ENCODE data around the gene GRID1. TPM values are rescaled to one million over a fixed set of nuclear protein-coding genes. Genes with fewer than 3 reads are reported as not detected.

The GRID1 gene
- total and polyA plus RNA-seq, 2 donors: 2.4 to 3.9 TPM

DNA sequence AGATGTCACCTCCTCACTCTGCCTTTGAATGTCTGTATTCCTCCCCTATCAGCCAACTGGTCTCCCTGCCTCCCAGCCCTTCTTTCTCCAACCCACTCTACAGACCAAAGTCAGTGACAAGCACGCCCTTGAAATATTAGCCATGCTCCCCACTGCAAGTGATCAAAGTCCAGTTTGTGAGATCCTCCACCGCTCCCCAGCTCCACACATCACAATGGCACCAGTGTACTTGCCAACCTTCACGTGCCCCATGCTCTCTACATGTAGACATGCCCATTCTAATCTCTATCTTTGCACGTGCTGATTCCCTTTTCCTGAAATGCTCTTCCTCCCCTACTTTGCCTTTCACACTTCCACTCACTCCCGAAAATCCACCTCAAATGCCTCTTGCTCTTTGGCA lies 150.9 kb downstream of the GRID1 start:
- Histone ChIP-seq H3K4me1 (ENCODE audit: insufficient read depth) (no peaks in the 10 kb centered on the region), H3K27ac (ENCODE audit: low read depth) (no peak overlapping the region), H3K36me3 (ENCODE audit: insufficient read depth) (no peaks in the 10 kb centered on the region), H3K4me3 (ENCODE audit: low read depth, low read length) (no peak overlapping the region)
- DNase-seq (ENCODE audit: extremely low spot score): no peak
- WGBS: 71% methylated on average over 5 of the region's 5 CpGs

DNA sequence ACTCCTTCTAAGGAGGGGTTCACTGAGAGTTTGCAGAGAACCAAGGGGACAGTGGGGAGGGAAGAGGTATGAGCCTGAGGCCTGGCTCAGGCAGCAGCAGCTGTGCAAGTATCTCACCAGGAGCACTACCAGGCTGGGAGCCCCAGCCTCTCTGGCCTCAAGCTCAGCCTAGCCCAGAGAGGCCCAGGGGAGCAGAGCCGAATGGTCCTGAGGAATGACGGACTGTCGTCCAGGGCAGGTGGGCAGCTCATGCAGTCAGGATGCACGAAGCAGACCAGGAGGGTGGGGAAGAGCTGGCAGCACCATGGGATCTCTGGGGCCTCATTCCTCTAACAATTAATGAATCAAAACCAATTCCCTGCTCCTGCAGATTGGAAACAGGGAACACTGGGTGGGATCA lies 151.5 kb downstream of the GRID1 start:
- Histone ChIP-seq H3K4me3 (ENCODE audit: low read depth, low read length) (no peak overlapping the region), H3K4me1 (ENCODE audit: insufficient read depth) (no peaks in the 10 kb centered on the region), H3K27ac (ENCODE audit: low read depth) (no peak overlapping the region), H3K36me3 (ENCODE audit: insufficient read depth) (no peaks in the 10 kb centered on the region)
- DNase-seq (ENCODE audit: extremely low spot score): no peak
- WGBS: 71% methylated on average over 4 of the region's 4 CpGs

DNA sequence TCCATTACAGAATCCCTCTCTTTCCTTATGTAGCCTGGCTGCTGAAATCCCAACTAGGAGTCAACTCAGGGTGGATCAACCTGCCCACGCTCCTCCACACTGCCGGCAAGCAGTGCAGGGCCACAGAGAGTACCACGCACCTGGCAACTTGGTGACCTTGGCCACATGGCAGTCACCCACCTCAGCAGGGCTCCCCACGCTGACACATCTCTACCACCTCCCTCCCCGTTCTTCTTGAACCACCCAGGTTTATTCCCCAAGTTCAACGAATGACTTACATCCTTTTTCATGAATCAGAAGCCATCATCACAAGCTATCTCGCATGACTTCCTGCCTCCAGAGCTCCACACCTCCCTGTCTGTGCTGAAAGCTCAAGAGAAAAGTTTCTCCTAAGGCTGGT lies 153.4 kb downstream of the GRID1 start:
- Histone ChIP-seq H3K4me3 (ENCODE audit: low read depth, low read length) (no peak overlapping the region), H3K4me1 (ENCODE audit: insufficient read depth) (no peaks in the 10 kb centered on the region), H3K36me3 (ENCODE audit: insufficient read depth) (no peaks in the 10 kb centered on the region), H3K27ac (ENCODE audit: low read depth) (no peak overlapping the region)
- no peak for DNase-seq (ENCODE audit: extremely low spot score)
- WGBS: 86% methylated on average over 7 of the region's 7 CpGs

DNA sequence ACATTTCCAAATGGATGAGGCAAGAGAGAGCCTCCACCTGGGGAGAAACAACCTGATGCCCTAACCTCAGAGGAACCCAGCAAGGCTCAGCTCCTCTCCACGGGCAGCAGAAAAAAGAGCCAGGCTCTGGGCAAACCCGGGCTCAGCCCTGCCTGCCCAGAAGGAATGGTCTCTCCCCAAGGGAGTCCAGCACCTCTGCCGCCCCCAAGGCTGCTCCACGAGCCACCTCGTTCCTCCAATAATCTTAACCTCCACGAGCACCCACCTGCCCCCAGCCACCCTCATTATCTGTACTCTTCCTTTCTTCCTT lies 154.2 kb downstream of the GRID1 start:
- no peak for DNase-seq (ENCODE audit: extremely low spot score)
- Histone ChIP-seq H3K36me3 (ENCODE audit: insufficient read depth) (no peaks in the 10 kb centered on the region), H3K4me1 (ENCODE audit: insufficient read depth) (no peaks in the 10 kb centered on the region), H3K27ac (ENCODE audit: low read depth) (no peak overlapping the region), H3K4me3 (ENCODE audit: low read depth, low read length) (no peak overlapping the region)
- 64% methylated on average over 6 of the region's 6 CpGs for WGBS

DNA sequence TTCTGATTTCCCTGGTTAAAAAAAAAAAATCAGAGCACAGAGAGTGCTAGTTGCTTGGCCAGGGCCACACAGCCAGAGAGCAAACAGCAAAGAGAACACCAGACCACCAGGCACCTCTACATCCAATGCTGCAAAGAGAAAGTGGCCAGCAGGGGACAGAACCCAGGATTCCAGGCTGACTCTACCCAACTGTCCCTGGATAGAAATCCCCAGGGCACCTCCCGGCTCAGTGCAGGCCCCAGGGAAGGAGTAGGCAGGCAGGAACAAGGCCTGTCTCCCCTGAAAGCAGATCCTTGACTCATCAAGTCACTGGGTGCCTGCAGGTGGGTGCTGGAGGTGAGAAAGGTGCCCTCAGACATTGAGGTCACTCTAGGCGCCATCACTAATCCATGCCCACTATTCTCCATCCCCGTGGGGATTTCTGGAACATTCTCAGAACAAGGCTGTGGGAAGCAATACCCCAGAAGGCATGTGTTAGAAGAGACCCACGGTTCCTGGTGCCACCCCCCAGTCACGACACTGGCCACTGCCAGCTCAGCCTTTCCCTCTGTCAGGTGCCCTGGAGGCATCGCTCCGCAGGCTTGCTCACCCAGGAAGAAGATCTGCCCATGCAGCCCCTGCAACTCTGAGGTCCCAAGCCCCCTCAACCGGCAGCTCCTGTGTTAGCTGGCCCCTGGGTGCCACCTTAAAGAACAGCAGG lies 154.8 kb downstream of the GRID1 start:
- Histone ChIP-seq H3K4me1 (ENCODE audit: insufficient read depth) (no peaks in the 10 kb centered on the region), H3K27ac (ENCODE audit: low read depth) (no peak overlapping the region), H3K36me3 (ENCODE audit: insufficient read depth) (no peaks in the 10 kb centered on the region), H3K4me3 (ENCODE audit: low read depth, low read length) (no peak overlapping the region)
- WGBS: 73% methylated on average over 8 of the region's 8 CpGs
- no peak for DNase-seq (ENCODE audit: extremely low spot score)

DNA sequence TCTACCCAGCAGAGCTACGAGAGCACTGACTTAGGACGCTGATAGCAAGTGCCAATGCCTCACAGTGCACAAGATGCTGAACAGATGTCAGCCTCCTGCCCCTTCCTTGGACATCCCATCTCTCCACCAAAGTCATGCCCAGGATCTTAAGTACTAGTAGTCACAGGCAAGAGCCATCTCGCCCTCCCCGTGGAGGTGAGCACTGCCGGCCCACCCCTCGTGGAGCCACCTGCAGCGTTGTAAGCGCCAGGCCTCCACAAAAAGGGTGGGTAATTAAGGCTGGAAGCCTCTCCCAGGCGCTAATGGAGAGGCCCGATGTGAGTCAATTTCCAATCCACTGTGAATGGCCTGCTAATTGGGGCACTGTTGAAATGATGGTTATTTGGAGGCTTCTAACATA lies 156.2 kb downstream of the GRID1 start:
- no peak for DNase-seq (ENCODE audit: extremely low spot score)
- Histone ChIP-seq H3K27ac (ENCODE audit: low read depth) (no peak overlapping the region), H3K4me3 (ENCODE audit: low read depth, low read length) (no peak overlapping the region), H3K36me3 (ENCODE audit: insufficient read depth) (no peaks in the 10 kb centered on the region), H3K4me1 (ENCODE audit: insufficient read depth) (no peaks in the 10 kb centered on the region)
- 58% methylated on average over 10 of the region's 10 CpGs for WGBS

DNA sequence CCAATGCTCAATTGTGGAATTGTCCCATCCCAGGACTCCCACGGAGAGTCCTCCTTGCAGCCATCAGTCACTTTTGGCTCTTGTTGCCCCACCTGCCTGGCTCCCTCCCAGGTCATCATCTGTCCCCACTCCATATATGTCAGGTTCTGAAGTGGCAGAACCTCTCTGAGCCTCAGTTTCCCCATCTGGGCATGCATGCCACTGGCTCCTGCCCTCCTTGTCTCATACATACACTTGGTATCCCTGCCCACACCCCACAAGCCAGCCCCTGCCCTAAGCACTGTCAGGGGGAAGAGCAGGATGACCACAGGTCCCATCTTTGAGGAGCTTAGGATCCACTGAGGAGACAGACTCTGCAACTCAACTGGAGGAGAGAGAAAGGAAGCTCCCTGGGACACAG lies 156.9 kb downstream of the GRID1 start:
- H3K36me3 ChIP-seq (ENCODE audit: insufficient read depth): no peaks in the 10 kb centered on the region
- 82% methylated on average over 1 of the region's 1 CpG for WGBS
- no peaks in the 10 kb centered on the region for H3K4me1 ChIP-seq (ENCODE audit: insufficient read depth)
- no peak overlapping the region for H3K27ac ChIP-seq (ENCODE audit: low read depth)
- H3K4me3 ChIP-seq (ENCODE audit: low read depth, low read length): no peak overlapping the region
- no peak for DNase-seq (ENCODE audit: extremely low spot score)

DNA sequence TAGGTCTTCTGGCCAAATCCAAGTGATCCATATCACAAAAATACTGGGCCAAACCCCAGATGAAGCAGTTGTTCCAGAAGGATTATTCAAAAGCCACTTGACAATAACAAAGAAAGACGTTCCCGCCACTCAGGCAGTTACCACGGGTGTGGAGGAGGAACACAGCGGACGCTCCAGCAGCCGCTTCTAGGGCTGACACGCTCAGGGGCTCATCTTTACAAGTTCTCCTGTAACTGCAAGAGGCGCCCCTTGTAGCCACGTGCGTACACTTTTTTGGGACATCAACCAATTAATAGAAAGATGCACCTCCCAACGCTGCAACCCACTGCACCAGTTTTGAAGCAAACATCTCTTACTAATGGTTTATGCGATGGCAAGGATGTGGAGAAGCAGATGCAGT lies 159.4 kb downstream of the GRID1 start:
- H3K27ac ChIP-seq (ENCODE audit: low read depth): no peak overlapping the region
- DNase-seq (ENCODE audit: extremely low spot score): no peak
- no peaks in the 10 kb centered on the region for H3K36me3 ChIP-seq (ENCODE audit: insufficient read depth)
- H3K4me3 ChIP-seq (ENCODE audit: low read depth, low read length): no peak overlapping the region
- WGBS: 85% methylated on average over 12 of the region's 12 CpGs
- H3K4me1 ChIP-seq (ENCODE audit: insufficient read depth): no peaks in the 10 kb centered on the region

DNA sequence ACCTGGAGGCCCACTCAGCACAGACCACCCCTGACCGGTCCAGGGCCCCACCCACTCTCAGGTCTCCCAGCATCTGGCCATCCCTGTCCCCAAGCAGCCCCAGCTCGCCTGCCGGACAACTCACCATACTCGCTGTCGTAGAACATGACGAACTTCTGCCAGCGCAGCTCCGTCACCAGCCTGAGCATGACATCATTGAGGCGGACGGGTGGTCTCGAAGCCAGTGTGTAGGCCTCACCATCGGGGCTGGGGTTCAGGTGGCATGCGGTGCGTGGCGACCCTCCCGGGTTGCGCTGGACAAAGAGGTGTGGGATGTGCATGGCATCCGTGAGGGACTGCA lies 160.4 kb downstream of the GRID1 start:
- DNase-seq (ENCODE audit: extremely low spot score): no peak
- Histone ChIP-seq H3K36me3 (ENCODE audit: insufficient read depth) (no peaks in the 10 kb centered on the region), H3K4me1 (ENCODE audit: insufficient read depth) (no peaks in the 10 kb centered on the region), H3K4me3 (ENCODE audit: low read depth, low read length) (no peak overlapping the region), H3K27ac (ENCODE audit: low read depth) (no peak overlapping the region)
- WGBS: 94% methylated on average over 18 of the region's 18 CpGs

DNA sequence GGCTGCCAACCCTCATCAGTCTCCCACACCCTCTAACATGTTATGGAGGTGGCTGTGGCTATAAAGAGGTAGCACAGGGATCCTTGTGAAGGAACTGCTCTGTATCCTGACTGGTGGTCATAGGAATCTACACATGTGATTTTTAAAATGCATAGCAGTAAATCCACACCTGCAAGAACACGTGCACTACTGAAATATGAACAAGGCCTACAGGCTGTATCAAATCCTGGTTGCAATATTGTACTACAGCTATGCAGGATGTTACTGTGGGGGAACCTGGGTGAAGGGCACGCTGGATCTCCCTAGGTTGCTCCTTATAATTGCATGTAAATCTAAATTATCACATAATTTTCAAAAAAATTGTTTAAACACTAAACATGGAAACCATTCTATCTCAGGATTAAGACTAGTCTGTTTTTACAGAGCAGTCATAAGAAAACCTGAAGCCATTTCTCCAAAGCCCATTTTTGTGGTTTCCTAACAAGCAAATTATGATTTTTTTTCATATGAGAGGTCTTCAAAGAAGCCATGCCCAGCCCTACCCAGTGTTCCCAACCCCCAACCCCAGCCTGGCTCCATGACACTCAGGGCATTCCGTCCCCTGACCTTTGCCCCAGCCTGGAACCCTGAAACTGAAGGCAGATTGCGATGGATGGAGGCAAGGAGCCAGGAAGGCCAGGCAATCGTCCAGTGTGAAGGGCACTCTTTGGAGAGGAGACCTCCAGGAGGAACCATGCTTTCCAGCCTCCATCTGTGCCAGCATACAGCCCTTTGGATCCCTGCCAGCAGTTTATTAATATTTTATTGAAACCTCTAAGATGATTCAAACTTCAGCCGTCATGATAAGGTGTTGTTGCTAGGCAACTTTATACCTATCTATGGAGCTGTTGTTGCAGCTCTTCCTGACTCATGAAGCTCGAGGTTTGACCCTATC lies 161.0 kb downstream of the GRID1 start:
- no peaks in the 10 kb centered on the region for H3K36me3 ChIP-seq (ENCODE audit: insufficient read depth)
- no peak overlapping the region for H3K4me3 ChIP-seq (ENCODE audit: low read depth, low read length)
- no peaks in the 10 kb centered on the region for H3K4me1 ChIP-seq (ENCODE audit: insufficient read depth)
- no peak for DNase-seq (ENCODE audit: extremely low spot score)
- 68% methylated on average over 7 of the region's 7 CpGs for WGBS
- H3K27ac ChIP-seq (ENCODE audit: low read depth): no peak overlapping the region

DNA sequence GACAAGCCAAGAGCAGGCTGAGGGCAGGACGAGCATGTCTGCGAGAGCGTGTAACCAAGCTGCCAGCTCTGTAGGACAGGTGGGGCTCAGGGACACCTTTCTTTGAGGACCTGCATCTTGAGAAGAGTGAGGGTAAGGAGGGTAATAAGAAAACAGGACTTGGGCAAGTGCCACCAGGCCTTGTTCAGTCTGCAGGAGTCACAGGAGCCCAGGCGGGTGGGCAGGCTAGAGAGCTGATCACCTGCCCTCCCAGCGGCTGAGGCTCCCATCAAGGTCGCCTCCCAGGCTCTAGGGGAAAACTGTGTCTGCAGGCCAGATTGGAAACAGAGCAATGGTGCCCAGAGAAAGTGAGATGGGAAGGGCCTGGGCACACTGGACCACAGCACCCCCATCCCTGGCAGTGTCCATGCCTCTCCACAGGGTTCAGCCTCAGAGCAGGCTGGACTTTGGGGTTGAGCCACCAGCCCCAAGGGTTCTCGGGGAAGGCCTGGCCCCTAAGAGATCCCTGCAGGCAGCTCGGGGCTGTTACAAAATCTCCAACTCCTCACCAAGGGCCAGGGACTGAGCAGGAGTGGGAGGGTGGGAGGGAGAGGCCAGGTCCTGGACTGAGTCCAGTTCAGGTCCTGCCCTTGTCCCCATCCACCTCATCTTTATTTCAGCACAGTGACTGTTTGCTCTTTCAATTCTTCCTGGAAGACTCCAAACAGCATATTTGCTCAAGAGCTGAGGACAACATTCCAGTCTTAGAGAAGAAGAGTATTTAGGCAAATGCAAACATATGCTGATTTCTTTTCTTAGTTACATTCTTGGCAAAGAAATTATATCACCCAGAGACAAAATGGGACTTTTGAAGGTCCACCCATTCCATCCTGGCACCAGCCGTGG lies 161.9 kb downstream of the GRID1 start:
- Histone ChIP-seq H3K36me3 (ENCODE audit: insufficient read depth) (no peaks in the 10 kb centered on the region), H3K27ac (ENCODE audit: low read depth) (no peak overlapping the region), H3K4me1 (ENCODE audit: insufficient read depth) (no peaks in the 10 kb centered on the region), H3K4me3 (ENCODE audit: low read depth, low read length) (no peak overlapping the region)
- no peak for DNase-seq (ENCODE audit: extremely low spot score)
- WGBS: 89% methylated on average over 9 of the region's 9 CpGs

DNA sequence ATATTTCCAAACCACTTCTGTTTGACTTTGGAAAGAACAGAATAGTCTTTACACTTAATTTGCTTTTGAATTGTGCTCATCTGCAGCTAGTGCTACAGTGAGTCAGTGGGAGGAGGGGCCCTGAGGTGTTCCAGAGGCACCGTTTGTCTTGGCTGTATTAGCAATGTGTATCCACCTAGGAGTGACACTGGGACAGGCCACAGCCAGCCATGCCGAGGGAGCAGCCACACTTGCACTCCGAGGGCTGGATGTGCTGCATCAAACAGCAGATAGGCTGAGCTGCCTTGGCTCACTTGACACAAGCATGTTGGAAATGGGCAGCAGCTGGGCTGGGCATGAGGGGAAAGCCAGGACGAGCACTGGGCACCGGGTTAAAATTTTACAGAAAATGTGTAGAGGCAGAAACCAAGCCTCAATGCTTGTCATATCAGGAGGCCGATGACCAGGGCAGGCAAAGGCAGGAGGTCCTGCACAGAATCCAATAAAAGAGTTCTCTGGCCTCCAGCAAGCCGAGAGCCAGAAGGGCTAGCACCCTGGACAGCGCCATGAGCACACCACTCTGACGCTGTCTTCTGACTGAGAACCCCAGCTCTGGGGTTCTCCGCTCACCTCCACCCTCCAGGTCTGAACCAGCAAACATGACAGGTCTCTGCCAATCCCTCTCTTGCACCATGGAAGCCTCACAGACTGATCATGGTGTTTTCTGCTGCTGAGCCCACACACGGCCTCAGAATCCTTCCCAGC lies 163.3 kb downstream of the GRID1 start:
- Histone ChIP-seq H3K4me1 (ENCODE audit: insufficient read depth) (no peaks in the 10 kb centered on the region), H3K4me3 (ENCODE audit: low read depth, low read length) (no peak overlapping the region), H3K27ac (ENCODE audit: low read depth) (no peak overlapping the region), H3K36me3 (ENCODE audit: insufficient read depth) (no peaks in the 10 kb centered on the region)
- DNase-seq (ENCODE audit: extremely low spot score): no peak
- 51% methylated on average over 11 of the region's 11 CpGs for WGBS

DNA sequence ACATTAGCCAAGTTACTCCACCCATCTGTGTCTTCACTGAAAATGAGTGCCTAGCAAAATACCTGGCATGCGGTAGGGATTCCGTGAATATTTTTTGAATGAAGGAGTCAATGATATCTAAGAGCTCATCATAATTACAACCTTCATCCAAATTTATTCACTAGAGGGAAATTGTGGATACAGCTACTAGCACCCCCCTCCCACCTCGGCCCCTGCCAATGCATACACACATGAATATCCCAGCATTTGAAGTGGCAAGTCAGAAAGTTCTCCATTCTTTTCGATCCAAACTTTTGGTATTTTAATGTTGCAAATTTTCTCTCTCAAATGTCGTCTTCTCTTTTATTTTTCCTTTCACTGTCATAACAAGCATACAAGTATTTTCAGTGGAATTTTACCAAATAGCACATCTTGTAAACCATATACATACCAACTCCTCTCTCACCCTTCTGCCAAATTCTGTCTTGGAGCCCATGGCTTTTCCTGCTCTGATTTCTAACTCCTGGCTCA lies 164.3 kb downstream of the GRID1 start:
- no peak for DNase-seq (ENCODE audit: extremely low spot score)
- H3K4me3 ChIP-seq (ENCODE audit: low read depth, low read length): no peak overlapping the region
- H3K27ac ChIP-seq (ENCODE audit: low read depth): no peak overlapping the region
- WGBS: 90% methylated on average over 5 of the region's 5 CpGs
- H3K4me1 ChIP-seq (ENCODE audit: insufficient read depth): no peaks in the 10 kb centered on the region
- no peaks in the 10 kb centered on the region for H3K36me3 ChIP-seq (ENCODE audit: insufficient read depth)

Measured in urinary bladder (tissue), 4 donors.